Measurements from ENCODE around the gene BTNL9. TPM values are rescaled to one million over a fixed set of nuclear protein-coding genes. Genes with fewer than 3 reads are reported as not detected.
"Not testable (repeated sequence)": the region's sequence is repeated elsewhere in the genome, so short reads cannot be mapped to it uniquely, and the experiment has no call there.

The BTNL9 gene
- polyA plus RNA-seq, 1 of the 3 experiments (the other 2 are of a cell fraction) = not detected

- Histone ChIP-seq H3K4me1 (ENCODE audit: control insufficient read depth in 1 of 2, insufficient read depth in 2 of 2, low read depth in 1 of 2, low read length in 1 of 2) (no peaks in the 10 kb centered on the region), H3K36me3 (replicated peaks in 1 of 2; ENCODE audit: control insufficient read depth in 1 of 2, insufficient read depth in 2 of 2, low read length in 1 of 2) (no peaks in the 10 kb centered on the region), H3F3A (replicated peaks; ENCODE audit: insufficient read depth) (no peaks in the 10 kb centered on the region), H3K27me3 (ENCODE audit: insufficient read depth) (peaks cover 3% of the 10 kb centered on the region; the same call in 1 of the 2 replicates), H3K27ac (ENCODE audit: low read depth in 2 of 2, low read length in 1 of 2) (no peak overlapping the region), H4K20me1 (ENCODE audit: insufficient read depth) (no peaks in the 10 kb centered on the region), H3K9me3 (no peaks in the 10 kb centered on the region), H3K4me3 (ENCODE audit: low read depth in 2 of 2, low read length in 1 of 2) (no peak overlapping the region), H2AFZ (ENCODE audit: low read depth) (no peak overlapping the region), H3K9me2 (no peaks in the 10 kb centered on the region), H3K9ac (no peak overlapping the region), H3K4me2 (no peak overlapping the region), H3K79me2 (ENCODE audit: insufficient read depth) (no peaks in the 10 kb centered on the region)
- 21% methylated on average over 6 of the region's 6 CpGs for WGBS (ENCODE audit: low lambda C conversion rate)
- CTCF ChIA-PET = no interaction called here
- TF ChIP-seq RAD21 (IDR thresholded peaks at IDR 0.05; ENCODE audit: low read length) (no peak), TEAD4 (IDR thresholded peaks at IDR 0.05; ENCODE audit: borderline replicate concordance, insufficient read depth) (no peak), YY1 (IDR thresholded peaks at IDR 0.05; ENCODE audit: low read depth) (no peak), FOSL2 (IDR thresholded peaks at IDR 0.05; ENCODE audit: borderline replicate concordance, low read depth) (no peak), PBX3 (IDR thresholded peaks at IDR 0.05) (no peak), GATA2 (CRISPR knock-in tag; IDR thresholded peaks at IDR 0.05) (no peak), SIN3A (IDR thresholded peaks at IDR 0.05; ENCODE audit: borderline replicate concordance, low read depth, low read length) (no peak), EZH2phosphoT487 (IDR thresholded peaks at IDR 0.05; ENCODE audit: borderline replicate concordance, low read depth) (no peak), TCF12 (IDR thresholded peaks at IDR 0.05) (no peak), MXI1 (IDR thresholded peaks at IDR 0.05; ENCODE audit: low read depth, low read length) (no peak), MEF2A (IDR thresholded peaks at IDR 0.05; ENCODE audit: borderline replicate concordance, low read depth) (no peak), FOXJ3 (CRISPR knock-in tag; IDR thresholded peaks at IDR 0.05) (no peak), IRF3 (IDR thresholded peaks at IDR 0.05; ENCODE audit: low read depth, low read length) (no peak), REST (IDR thresholded peaks at IDR 0.05; ENCODE audit: low read depth, low read length) (no peak), GABPA (IDR thresholded peaks at IDR 0.05; ENCODE audit: low read depth) (no peak), NRF1 (IDR thresholded peaks at IDR 0.05; ENCODE audit: low read depth, low read length) (no peak)
- TF ChIP-seq, protein P1, sequence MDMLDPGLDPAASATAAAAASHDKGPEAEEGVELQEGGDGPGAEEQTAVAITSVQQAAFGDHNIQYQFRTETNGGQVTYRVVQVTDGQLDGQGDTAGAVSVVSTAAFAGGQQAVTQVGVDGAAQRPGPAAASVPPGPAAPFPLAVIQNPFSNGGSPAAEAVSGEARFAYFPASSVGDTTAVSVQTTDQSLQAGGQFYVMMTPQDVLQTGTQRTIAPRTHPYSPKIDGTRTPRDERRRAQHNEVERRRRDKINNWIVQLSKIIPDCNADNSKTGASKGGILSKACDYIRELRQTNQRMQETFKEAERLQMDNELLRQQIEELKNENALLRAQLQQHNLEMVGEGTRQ (IDR thresholded peaks at IDR 0.05; ENCODE audit: borderline replicate concordance, low read depth, low read length) = no peak
- TF ChIP-seq, protein P2, sequence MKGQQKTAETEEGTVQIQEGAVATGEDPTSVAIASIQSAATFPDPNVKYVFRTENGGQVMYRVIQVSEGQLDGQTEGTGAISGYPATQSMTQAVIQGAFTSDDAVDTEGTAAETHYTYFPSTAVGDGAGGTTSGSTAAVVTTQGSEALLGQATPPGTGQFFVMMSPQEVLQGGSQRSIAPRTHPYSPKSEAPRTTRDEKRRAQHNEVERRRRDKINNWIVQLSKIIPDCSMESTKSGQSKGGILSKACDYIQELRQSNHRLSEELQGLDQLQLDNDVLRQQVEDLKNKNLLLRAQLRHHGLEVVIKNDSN (IDR thresholded peaks at IDR 0.05; ENCODE audit: borderline replicate concordance, low read depth) = no peak
- POLR2A ChIA-PET = no interaction called here
- no peak for DNase-seq
Observed at GRCh38 chr5:181008136-181008535, 31.9 kb upstream of the BTNL9 start.

- WGBS (ENCODE audit: low lambda C conversion rate) = 19% methylated on average over 4 of the region's 4 CpGs
- H3F3A ChIP-seq (replicated peaks; ENCODE audit: insufficient read depth); H3K9me3 ChIP-seq; CTCF ChIA-PET; H3K27me3 ChIP-seq (ENCODE audit: insufficient read depth); H4K20me1 ChIP-seq (ENCODE audit: insufficient read depth); H2AFZ ChIP-seq (ENCODE audit: low read depth); H3K36me3 ChIP-seq (replicated peaks in 1 of 2; ENCODE audit: control insufficient read depth in 1 of 2, insufficient read depth in 2 of 2, low read length in 1 of 2); H3K27ac ChIP-seq (ENCODE audit: low read depth in 2 of 2, low read length in 1 of 2); H3K9me2 ChIP-seq; POLR2A ChIA-PET; H3K4me1 ChIP-seq (ENCODE audit: control insufficient read depth in 1 of 2, insufficient read depth in 2 of 2, low read depth in 1 of 2, low read length in 1 of 2); H3K79me2 ChIP-seq (ENCODE audit: insufficient read depth); H3K4me2 ChIP-seq; H3K9ac ChIP-seq; H3K4me3 ChIP-seq (ENCODE audit: low read depth in 2 of 2, low read length in 1 of 2); DNase-seq: not testable (repeated sequence)
Observed at GRCh38 chr5:181010018-181010417, 30.0 kb upstream of the BTNL9 start.

All from SK-N-SH (cell line).